HG02970 (cell line): ENCODE data around the gene PCDHA9.
"Not testable (repeated sequence)": the region's sequence is repeated elsewhere in the genome, so short reads cannot be mapped to it uniquely, and the experiment has no call there.

Experiments used
- ATAC-seq: cut with Tn5 transposase; IDR thresholded peaks from one replicate; pipeline ENCODE4 v1.9.1; 2021; ENCODE audit warnings: mild to moderate bottlenecking, moderate library complexity, moderate number of reproducible peaks; ENCODE audit not compliant: unreplicated experiment, low FRiP score

PCDHA9 gene

DNA sequence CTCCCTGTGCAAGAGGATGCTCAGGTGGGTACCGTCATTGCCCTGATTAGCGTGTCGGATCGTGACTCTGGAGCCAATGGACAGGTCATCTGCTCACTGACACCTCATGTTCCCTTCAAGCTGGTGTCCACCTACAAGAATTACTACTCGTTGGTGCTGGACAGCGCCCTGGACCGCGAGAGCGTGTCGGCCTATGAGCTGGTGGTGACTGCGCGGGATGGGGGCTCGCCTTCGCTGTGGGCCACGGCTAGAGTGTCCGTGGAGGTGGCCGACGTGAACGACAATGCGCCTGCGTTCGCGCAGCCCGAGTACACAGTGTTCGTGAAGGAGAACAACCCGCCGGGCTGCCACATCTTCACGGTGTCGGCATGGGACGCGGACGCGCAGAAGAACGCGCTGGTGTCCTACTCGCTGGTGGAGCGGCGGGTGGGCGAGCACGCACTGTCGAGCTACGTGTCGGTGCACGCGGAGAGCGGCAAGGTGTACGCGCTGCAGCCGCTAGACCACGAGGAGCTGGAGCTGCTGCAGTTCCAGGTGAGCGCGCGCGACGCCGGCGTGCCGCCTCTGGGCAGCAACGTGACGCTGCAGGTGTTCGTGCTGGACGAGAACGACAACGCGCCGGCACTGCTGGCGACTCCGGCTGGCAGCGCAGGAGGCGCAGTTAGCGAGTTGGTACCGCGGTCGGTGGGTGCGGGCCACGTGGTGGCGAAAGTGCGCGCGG, 28.5 kb downstream of the PCDHA9 start:
- not testable (repeated sequence) for ATAC-seq

- ATAC-seq, result no peak
Measured at GRCh38 chr5:140877262-140877581, 29.0 kb downstream of the PCDHA9 start.

GRCh38 chr5:140881889-140882590, 33.9 kb downstream of the PCDHA9 start, which contains the start of gene PCDHA13:
Gene PCDHA13 (plus strand): TSS chr5:140882124. CDS start chr5:140882269, 145 bp downstream.
- ATAC-seq, result no peak

- no peak for ATAC-seq
Measured at GRCh38 chr5:140882591-140882899, 34.4 kb downstream of the PCDHA9 start.

DNA sequence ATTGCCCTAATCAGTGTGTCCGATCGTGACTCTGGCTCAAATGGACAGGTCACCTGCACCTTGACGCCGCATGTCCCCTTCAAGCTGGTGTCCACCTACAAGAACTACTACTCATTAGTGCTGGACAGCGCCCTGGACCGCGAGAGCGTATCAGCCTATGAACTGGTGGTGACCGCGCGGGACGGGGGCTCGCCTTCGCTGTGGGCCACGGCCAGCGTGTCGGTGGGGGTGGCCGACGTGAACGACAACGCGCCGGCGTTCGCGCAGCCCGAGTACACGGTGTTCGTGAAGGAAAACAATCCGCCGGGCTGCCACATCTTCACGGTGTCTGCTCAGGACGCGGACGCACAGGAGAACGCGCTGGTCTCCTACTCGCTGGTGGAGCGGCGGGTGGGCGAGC, 35.2 kb downstream of the PCDHA9 start:
- ATAC-seq, result no peak

DNA sequence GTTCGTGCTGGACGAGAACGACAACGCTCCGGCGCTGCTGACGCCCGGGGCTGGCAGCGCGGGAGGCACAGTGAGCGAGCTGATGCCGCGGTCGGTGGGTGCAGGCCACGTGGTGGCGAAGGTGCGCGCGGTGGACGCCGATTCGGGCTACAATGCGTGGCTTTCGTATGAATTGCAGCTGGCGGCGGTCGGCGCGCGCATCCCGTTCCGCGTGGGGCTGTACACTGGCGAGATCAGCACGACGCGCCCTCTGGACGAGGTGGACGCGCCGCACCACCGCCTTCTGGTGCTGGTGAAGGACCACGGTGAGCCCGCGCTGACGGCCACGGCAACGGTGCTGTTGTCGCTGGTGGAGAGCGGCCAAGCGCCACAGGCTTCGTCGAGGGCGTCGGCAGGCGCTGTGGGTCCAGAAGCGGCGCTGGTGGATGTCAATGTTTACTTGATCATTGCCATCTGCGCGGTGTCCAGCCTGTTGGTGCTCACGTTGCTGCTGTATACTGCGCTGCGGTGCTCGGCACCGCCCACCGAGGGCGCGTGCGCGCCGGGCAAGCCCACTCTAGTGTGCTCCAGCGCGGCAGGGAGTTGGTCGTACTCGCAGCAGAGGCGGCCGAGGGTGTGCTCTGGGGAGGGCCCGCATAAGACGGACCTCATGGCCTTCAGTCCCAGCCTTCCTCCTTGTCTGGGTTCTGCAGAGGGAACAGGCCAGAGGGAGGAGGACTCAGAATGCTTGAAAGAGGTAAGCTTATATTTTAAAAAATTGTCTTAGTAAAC, 35.9 kb downstream of the PCDHA9 start:
- no peak for ATAC-seq
